Stimulated activated CD8-positive, alpha-beta memory T cell treated with anti-CD3 and anti-CD28 coated beads, Interleukin-4, amount 100 ng/mL, for 24 hours (primary cell): ENCODE data around the gene BCKDHB.

Source experiments
- DNase-seq: peaks from one replicate; pipeline ENCODE4 v3.0.0-alpha.2; 2020; ENCODE audit warnings: low read depth

Gene BCKDHB

GRCh38 chr6:80331974-80332373, 225.5 kb downstream of the BCKDHB start:
- DNase-seq, result no peak

GRCh38 chr6:80333342-80333741, 226.9 kb downstream of the BCKDHB start:
- no peak for DNase-seq

DNA sequence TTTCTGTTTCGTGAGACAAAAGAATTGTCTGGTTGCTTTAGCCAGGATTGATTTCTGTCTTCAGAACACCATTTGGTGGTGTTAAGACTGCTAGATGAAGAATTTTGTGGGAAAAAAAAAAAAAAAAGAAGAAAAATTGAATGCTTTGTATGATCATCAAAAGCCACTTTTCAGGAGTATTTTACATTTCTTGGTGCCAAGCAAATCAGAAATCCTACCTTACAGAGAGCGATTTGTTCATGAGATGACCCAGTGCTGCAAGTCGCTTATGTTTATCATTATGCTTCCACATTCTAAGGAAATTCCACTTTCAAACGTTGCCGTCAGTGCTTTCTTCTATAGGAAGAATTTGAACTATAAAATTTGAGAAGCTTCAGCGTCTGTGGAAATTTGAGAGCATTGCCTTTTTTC, 228.7 kb downstream of the BCKDHB start:
- DNase-seq, result no peak

DNA sequence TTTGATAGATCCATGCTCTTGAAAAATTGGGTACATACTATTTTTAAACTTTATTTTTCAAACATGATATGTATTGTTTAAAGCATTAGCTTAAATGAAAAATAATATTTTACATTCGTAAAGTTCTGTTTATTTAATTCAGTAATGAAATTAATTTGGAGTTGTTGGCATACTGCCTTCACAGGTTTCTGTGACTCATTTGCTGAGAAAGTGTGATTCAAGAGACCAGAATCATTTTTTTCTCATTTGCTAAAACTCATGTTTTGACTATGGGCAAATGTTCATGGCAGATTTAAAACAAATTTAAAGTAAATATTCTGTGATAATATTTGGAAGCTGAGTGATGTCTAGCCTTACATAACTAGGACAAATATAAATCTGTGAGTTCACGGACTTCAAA, 230.4 kb downstream of the BCKDHB start:
- no peak for DNase-seq

GRCh38 chr6:80338201-80338836, 231.8 kb downstream of the BCKDHB start:
- peak; percentile 54 for DNase-seq

- DNase-seq, result no peak
Measured at GRCh38 chr6:80339421-80339820, 232.9 kb downstream of the BCKDHB start.

GRCh38 chr6:80340280-80340679, 233.8 kb downstream of the BCKDHB start:
- DNase-seq, result no peak

- no peak for DNase-seq
Measured at GRCh38 chr6:80340686-80341085, 234.2 kb downstream of the BCKDHB start.

GRCh38 chr6:80341330-80341729, 234.9 kb downstream of the BCKDHB start:
- no peak for DNase-seq

- DNase-seq, result no peak
Measured at GRCh38 chr6:80343511-80343910, 237.0 kb downstream of the BCKDHB start.

DNA sequence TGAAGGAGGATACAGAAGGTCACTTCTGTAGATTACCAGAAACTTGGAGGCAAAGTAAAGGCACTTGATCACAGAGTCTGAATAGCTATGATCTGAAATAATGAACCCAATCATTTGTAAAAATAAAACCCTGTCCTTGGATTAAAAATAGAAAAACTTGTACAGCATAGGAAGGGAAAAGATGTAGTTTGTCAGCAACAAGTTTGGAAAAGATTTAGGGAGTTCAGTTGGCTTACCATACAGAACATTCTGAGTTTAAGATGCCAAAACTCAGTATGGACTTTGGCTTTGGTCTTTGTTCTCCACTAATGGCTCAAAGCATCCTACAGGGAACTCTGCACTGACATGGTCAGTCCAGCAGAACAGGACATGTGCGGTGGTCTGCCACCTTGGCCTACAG, 240.6 kb downstream of the BCKDHB start:
- no peak for DNase-seq

- DNase-seq, result no peak
Measured at GRCh38 chr6:80348263-80348662, 241.8 kb downstream of the BCKDHB start.

DNA sequence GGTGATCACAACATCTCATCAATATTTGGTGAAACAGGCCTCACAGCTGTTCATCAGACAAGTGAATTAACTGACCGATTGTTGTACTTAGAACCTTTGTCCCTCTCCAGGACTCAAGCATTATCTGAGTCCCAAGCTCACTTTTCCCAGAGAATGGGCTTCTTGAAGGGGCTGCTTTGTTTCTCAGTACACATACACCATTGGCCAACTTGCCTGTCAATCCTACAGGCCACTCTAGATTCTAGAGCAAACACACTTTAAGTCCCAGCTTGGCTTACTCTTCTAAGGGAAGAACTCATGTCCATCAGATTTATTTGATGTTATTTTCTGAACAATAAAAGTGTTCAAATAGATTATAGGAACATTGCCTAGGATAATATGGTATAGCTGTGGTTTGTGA, 249.5 kb downstream of the BCKDHB start:
- no peak for DNase-seq

GRCh38 chr6:80356545-80356944, 250.1 kb downstream of the BCKDHB start:
- DNase-seq, result no peak

DNA sequence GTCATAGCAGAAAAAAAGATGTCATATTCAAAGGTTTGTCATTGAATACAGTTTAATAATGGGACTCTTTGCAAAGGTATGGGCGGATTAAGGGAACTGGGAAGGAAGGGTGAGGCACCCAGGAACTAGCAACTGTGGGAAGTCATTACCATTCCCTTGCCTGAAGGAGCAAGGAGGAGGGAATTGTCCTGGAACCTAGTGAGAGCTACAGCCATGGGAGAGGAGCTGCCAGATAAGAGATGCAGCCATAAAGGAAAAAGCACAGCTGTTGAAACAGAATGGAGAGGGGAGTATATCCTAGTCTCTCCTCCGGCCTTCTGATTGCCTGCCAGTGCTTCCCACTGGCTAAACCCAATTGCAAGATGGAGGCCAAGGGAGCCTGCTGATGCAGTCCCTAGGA, 250.6 kb downstream of the BCKDHB start:
- DNase-seq, result no peak

DNA sequence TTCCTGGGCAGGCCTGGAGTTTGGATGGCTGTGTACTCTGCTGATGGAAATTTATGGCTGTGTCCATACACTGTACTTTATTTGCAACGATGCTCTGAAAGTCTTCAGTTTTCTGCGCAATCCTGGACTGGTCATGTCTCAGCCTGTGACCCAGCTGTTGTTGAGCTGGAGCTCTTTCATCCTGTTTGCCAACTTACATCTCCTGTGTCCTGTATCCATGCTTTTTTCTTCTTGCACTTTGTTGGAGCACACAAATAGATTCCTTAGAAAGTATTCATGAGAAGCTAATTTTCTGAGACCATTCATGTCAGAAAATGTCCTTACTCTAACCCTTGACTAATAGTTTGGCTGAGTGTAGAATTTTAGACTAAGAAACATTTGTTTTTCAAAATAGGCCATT, 251.2 kb downstream of the BCKDHB start:
- no peak for DNase-seq

DNA sequence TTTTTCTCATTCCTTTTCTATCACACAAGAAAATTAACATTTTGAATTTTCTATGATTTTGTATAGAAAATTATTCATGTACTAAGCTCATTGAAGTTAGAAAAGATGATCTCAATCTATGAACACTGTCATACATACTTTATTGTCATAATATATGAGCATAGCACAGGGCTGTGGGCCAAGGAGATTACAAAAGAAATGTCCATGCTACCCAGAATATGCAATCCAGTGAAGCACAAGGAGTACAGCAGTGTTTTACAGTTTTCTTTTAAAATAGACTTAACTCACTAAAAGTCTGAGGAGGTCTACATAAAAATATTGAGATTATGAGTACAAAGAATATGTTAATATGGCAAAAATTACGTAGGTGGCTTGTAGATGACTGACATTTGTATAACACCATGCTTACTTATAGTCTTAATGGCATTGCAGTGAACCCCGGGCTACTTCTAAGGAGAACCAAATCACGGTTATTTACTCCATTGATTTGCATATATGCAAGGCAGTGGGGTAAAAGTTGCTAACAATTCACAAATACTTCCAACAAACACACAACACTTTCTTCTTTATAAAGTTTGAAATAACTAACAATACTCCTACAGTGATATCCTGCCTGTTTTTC, 257.1 kb downstream of the BCKDHB start:
- DNase-seq, result no peak

DNA sequence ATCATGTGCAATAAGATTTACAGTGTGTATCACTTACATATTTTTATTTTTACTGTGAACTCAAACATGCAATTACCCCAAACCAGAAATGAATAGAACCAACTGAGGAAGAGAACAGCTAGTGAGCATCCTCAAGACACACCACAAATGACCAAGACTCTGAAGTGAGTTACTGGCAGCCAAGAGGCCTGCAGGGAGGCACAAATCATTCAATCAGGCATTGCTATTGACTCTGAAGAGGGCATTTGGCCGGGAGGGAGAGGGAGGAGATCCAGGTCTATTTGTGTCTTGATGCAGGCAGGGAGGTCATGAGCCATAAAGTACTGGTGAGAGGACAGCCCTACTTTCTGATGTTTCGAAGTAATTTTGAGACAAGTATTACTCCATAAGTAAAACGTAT, 257.7 kb downstream of the BCKDHB start:
- no peak for DNase-seq

- DNase-seq, result no peak
Measured at GRCh38 chr6:80366051-80366450, 259.6 kb downstream of the BCKDHB start.

- no peak for DNase-seq
Measured at GRCh38 chr6:80366714-80367113, 260.2 kb downstream of the BCKDHB start.

DNA sequence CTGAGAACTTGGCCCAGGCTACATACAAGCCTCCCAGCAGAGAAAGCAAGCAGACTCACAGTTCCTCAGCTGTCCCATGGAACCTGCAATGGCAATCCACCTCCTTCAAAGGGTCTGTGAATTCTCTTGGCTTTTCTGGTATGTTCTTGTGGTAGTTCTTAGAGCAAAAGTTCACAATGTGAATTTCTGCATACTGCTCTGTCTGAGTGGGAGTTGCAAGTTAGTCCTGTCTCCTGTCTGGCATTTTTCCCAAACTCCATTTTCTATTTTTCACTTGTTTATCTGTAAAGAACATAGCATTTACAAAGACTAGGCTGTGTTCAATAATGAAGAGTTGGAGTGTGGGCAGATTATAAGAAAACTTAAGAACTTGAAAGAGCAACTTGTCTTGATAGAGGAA, 269.9 kb downstream of the BCKDHB start:
- DNase-seq, result no peak

GRCh38 chr6:80380566-80380965, 274.1 kb downstream of the BCKDHB start:
- DNase-seq, result no peak

DNA sequence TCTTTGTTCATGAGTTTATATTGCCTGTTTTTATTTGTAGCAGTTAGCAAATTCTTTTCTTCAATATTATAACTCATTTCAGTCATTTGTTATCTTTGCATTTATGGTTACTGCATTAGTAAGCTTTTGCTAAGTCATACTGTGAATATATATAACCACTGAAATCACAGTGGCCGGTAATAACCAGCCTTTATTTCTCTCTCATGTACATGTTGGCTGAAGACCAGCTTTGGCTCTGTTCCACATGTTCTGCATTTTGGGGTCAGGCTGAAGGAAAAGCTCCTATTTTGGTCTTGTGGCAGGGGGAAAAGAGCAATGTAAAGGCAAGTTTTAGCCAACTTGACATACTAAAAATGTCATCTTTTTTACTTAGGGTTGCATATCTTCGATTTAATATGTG, 276.3 kb downstream of the BCKDHB start:
- DNase-seq, result no peak

GRCh38 chr6:80388507-80388906, 282.0 kb downstream of the BCKDHB start:
- no peak for DNase-seq
